ENCODE measurements around the gene LDAF1.

LDAF1 gene

DNA sequence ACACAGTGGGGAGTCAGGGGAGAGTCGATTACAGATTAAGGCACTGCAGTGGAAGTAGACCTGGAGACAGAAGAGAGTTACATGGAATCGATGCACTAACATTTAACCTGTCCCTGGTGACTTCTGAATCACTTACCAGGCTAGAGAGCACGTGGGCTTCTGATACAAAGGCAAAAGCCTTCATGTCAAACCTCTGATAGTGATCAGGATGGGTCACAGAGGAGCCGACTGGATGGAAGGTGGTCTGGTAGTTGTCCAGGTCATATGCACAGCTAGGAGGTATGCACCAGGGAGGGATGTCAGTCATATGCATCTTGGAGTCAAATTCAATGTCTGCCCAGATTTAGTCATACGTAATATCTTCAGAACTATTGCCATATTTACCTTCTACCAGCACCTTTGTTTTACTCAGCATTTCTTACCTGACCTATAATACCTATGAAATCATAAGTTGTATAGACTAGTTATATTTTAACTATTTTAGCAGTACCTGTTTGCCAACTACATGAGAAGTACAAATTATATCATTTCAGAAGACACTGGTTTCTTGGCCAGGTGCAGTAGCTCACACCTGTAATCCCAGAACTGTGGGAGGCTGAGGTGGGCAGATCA lies 41.2 kb downstream of the LDAF1 start:
- DNase-seq = no peak

DNA sequence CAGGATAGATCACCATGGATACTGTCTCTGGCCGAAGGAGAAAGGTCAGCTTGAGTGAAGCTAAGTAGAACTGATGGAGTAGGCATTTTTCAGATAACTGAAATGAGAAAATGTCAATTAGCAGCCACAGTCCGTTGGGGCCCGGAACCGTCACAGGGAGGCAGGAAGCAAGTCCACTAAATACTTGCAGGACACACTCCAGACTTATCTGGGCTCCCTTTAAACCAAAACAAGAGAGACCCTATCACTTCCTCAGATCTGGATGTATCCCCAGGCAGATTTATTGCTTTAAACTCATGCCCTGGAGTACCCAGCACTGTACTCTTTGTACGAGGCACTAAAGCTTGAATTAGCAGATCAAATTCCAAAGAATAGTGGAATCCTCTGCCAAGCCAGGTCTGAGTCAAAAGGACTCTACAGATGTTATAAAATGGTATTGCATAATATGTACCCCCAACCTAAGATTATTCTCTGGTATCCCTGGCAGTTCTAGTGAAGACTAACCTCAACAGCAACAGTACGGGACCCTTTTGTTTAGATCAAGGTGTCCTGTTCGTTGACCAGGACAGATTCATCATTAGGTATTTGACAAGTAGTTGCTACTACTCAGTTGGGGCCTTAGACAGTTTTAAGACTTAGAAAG lies 44.8 kb downstream of the LDAF1 start:
- no peak for DNase-seq

DNA sequence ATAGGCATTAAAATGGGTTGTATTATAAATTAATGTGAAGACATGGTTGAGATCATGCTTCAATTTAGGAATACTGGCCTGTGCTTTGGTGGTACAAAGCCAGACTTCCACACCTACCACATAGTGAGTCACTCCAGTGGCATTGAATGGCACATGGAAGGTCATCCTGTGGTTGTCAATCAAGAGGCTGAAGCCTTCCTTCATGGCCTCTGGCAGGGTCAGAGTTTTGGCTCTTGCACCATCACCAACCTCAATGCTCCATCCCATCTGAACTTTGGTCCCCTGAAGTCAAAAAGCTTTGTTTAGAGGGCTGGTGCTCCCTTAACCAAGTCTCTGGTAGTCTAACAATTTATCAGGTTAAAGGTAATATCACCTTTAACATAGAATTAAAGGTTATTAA lies 46.8 kb downstream of the LDAF1 start:
- no peak for DNase-seq

DNA sequence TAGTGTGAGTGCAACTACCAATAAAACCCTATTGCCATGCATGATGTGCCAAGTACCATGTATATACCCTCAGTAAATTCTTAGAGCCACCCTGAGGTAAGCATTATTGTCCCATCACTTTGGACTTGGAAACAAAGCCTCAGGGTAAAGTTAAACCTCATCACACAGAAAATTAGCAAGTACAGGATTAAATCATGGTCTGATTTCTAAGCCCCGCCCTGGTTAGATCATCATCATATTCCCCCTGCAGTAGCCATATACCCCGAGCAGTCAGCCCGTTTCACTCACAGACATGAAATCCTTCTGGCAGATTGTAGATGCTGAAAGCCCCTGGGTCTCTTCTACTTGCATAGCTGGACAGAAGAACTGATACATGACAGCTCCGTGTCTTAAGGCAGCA lies 48.1 kb downstream of the LDAF1 start:
- no peak for DNase-seq

- DNase-seq = no peak
Observed at GRCh38 chr16:21208446-21209230, 50.2 kb downstream of the LDAF1 start.

GRCh38 chr16:21211486-21211885 lies 53.0 kb downstream of the LDAF1 start, which contains the start of gene ZP2:
Gene ZP2, minus strand, starts transcription at chr16:21211574. Its CDS starts 27 bp downstream, at chr16:21211547.
- no peak for DNase-seq

DNA sequence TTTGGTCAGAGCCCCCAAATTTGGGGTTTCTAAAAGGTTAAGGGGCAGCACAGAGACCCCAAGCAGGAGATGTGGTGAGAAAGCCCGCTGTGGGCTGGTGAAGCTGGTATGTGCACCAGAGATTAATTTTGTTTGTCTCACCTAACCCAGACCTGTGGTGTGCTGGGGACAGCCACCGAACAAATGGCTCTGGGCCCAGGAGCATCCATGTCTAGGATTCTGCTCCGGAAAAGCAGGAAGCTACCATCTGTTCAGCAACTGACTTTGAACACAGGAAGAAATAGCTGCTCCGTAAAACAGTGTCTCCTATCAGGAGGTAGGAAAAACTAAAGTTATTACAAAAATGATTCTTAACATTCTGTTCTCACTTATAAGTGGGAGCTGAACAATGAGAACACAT lies 55.6 kb downstream of the LDAF1 start:
- DNase-seq = no peak

DNA sequence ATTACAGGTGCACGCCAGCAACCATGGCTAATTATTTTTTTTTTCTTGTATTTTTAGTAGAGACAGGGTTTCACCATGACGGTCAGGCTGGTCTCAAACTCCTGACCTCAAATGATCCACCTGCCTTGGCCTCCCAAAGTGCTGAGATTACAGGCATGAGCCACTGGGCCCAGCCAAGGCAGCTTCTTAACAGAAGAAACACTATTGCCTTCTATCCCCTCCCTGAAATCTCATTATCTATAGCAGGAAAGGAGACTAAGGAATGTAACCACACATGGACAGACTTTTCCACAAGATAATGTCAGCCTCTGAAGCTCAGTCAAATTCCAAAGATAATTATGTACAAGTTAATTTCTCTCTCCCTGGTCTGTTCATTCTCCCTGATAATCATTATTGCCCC lies 58.6 kb downstream of the LDAF1 start:
- DNase-seq = no peak

GRCh38 chr16:21218153-21218552 lies 59.7 kb downstream of the LDAF1 start:
- DNase-seq = no peak

GRCh38 chr16:21219551-21219950 lies 61.1 kb downstream of the LDAF1 start:
- no peak for DNase-seq

GRCh38 chr16:21222495-21223337 lies 64.2 kb downstream of the LDAF1 start:
- DNase-seq = no peak

- DNase-seq = no peak
Observed at GRCh38 chr16:21223787-21224186, 65.3 kb downstream of the LDAF1 start.

- DNase-seq = no peak
Observed at GRCh38 chr16:21224800-21225199, 66.3 kb downstream of the LDAF1 start.

- no peak for DNase-seq
Observed at GRCh38 chr16:21226749-21227148, 68.3 kb downstream of the LDAF1 start.

- no peak for DNase-seq
Observed at GRCh38 chr16:21227866-21228265, 69.4 kb downstream of the LDAF1 start.

DNA sequence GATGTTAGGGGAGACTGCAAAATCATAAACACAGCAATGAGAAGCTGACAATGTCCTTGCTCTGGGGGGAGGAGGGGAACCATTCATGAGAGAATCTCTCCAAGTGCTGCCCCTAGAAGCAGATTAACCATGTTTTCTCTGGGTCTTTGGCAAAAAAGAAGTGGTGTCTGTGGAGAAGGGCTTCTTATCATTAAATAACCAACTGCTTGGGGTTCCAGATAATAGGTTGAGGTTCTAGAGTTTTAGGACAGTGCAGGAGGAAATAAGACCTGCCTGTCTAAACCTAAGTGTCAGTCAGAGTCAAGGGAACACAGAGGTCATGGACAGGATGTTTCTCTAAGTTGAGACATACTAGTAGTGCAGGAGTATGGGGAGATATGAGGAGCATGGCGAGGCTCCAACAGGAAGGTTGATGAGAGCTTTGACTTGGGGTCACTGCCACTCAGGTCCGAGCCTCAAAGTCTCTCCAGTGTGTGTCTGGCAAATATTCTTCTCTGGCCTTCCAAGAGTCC lies 69.9 kb downstream of the LDAF1 start:
- DNase-seq = no peak
